Heart left ventricle (tissue), 16 donors: Measurements from ENCODE around the gene ABCB6. TPM values are rescaled to one million over a fixed set of nuclear protein-coding genes. Genes with fewer than 3 reads are reported as not detected.

Experiments used
- ATAC-seq, 4 donors: fragments of 200-7000 bp; cut with Tn5 transposase; one replicate each; pipeline ENCODE4 v1.9.1; 2020 to 2022; ENCODE audit warnings: moderate library complexity in 4 of 4, mild to moderate bottlenecking in 3 of 4, moderate number of reproducible peaks in 1 of 4
- DNase-seq, 5 donors: peaks; one replicate each; pipeline ENCODE4 v3.0.0-alpha.2; 2020
- H3K27ac ChIP-seq, 12 donors: fragments of 200-600 bp; sonication (generic) in 4 of 12; one replicate each; pipeline versions ENCODE4 v1.5.0 to v1.8.0; 2016 to 2022; ENCODE audit warnings: mild to moderate bottlenecking in 2 of 12
- H3K27me3 ChIP-seq, 9 donors: fragments of 200-600 bp; sonication (generic) in 2 of 9; one replicate each; pipeline versions ENCODE4 v1.5.1 to v1.8.0; 2016 to 2022; ENCODE audit warnings: mild to moderate bottlenecking in 3 of 9
- H3K36me3 ChIP-seq, 9 donors: fragments of 200-600 bp; sonication (generic) in 2 of 9; one replicate each; pipeline versions ENCODE4 v1.5.0 to v1.8.0; 2018 to 2022; ENCODE audit warnings: mild to moderate bottlenecking in 2 of 9
- H3K4me1 ChIP-seq, 12 donors: fragments of 200-600 bp; sonication (generic) in 4 of 12; one replicate each; pipeline versions ENCODE4 v1.5.0 to v1.8.0; 2016 to 2022; ENCODE audit warnings: mild to moderate bottlenecking in 3 of 12
- H3K4me3 ChIP-seq, 12 donors: fragments of 200-600 bp; sonication (generic) in 4 of 12; one replicate each; pipeline versions ENCODE4 v1.5.0 to v1.8.0; 2017 to 2022; ENCODE audit warnings: mild to moderate bottlenecking in 9 of 12, moderate library complexity in 4 of 12
- H3K9me3 ChIP-seq, 12 donors: fragments of 200-600 bp; sonication (generic) in 4 of 12; one replicate each; pipeline versions ENCODE4 v1.5.0 to v1.8.0; 2016 to 2022; ENCODE audit warnings: mild to moderate bottlenecking in 1 of 12
- POLR2A ChIP-seq, 2 donors: fragments of 450-650 bp; IDR thresholded peaks; one replicate each; pipeline ENCODE4 v1.6.1; 2017; ENCODE audit warnings: antibody characterized with exemption in 2 of 2, mild to moderate bottlenecking in 2 of 2, moderate library complexity in 2 of 2
- WGBS, 4 donors: extraction: QIAGEN DNeasy Blood & Tissue Kit in 2 of 4; methylation state at CpG; one replicate each; pipeline versions ENCODE4 v1.1.5 to v1.1.7; 2013 to 2018; 5-methylcytosine and 5-hydroxymethylcytosine counted together
- intact Hi-C, 10 donors: fragments of 100-400 bp; cut with DNase I; formaldehyde crosslinking; loops; one replicate each; pipeline versions ENCODE4 v1.11.1 to v1.14.2; 2022
- polyA plus RNA-seq, 2 donors: library from polyadenylated mRNA; stranded (reverse); fragments of 200-250 nt; gene quantifications; one replicate each; pipeline ENCODE4 v1.2.3, GENCODE V29; 2013
- total RNA-seq, 9 donors: library from RNA; depleted of rRNA in 2 of 9; stranded (reverse); fragments of >200 nt in 2 of 9; fragmentation: NEBNext Ultra II Directional in 3 of 9; extraction: Animal tissue kit (Norgen Biotek cat#: 25700) in 3 of 9; gene quantifications; one replicate each; pipeline versions ENCODE4 v1.1.0 to v1.2.4, GENCODE V29; 2016 to 2023
- TF ChIP-seq, protein P1 (sequence below), 12 donors: fragments of 200-600 bp; sonication (generic) in 4 of 12; IDR thresholded peaks; one replicate each; pipeline versions ENCODE4 v1.5.0 to v1.8.0; 2018 to 2022; ENCODE audit warnings: antibody characterized with exemption in 12 of 12, mild to moderate bottlenecking in 5 of 12
- donor health status: ischemic (EF 13 %, LVEDD 7.1; RV severe dilation, severe dysfunction).
- donor health status: healthy with polysubstance abuse.
- donor health status: DM: no; HTN: yes; CAD: no.
- donor health status: DM: no; HTN: no; CAD: no.
- donor health status: ischemic (EF 25% LVEDD 6.9; RV normal size, moderate dysfunction).
- donor health status: ischemic (EF 25% LVEDD 5.7; RV mildly dilated, moderate dysfunction).
- donor health status: healthy.
- donor health status: DM: yes; HTN: yes; CAD: no.
- donor health status: ischemic (EF 35%, LVEDD 5.7; RV mildly dilated, moderate dysfunction).
- donor health status: nonischemic (EF 11% LVEDD 7.7; RV severe dilation, severe dysfunction).
- donor health status: DM: yes; HTN: yes; CAD: no.
- donor health status: PGD.
- donor health status: ischemic (EF 29% LVEDD 5.4; RV normal size, mild dysfunction).
- donor health status: nonischemic (EF 23%, LVEDD 6.1; RV moderate dilation, normal function).

Gene ABCB6
- total and polyA plus RNA-seq, 11 donors = 12.1 to 30.4 (median 20.0) TPM

GRCh38 chr2:219183151-219183772 is 35.5 kb downstream of the ABCB6 start:
- no peak for ATAC-seq
- H3K4me1 ChIP-seq = peaks cover 5 to 28% (median 14%) of the 10 kb centered on the region in 12 donors
- H3K4me3 ChIP-seq = no peak overlapping the region
- TF ChIP-seq, protein P1, sequence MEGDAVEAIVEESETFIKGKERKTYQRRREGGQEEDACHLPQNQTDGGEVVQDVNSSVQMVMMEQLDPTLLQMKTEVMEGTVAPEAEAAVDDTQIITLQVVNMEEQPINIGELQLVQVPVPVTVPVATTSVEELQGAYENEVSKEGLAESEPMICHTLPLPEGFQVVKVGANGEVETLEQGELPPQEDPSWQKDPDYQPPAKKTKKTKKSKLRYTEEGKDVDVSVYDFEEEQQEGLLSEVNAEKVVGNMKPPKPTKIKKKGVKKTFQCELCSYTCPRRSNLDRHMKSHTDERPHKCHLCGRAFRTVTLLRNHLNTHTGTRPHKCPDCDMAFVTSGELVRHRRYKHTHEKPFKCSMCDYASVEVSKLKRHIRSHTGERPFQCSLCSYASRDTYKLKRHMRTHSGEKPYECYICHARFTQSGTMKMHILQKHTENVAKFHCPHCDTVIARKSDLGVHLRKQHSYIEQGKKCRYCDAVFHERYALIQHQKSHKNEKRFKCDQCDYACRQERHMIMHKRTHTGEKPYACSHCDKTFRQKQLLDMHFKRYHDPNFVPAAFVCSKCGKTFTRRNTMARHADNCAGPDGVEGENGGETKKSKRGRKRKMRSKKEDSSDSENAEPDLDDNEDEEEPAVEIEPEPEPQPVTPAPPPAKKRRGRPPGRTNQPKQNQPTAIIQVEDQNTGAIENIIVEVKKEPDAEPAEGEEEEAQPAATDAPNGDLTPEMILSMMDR (IDR thresholded peaks at IDR 0.05) = no peak
- no peak for TF ChIP-seq POLR2A (IDR thresholded peaks at IDR 0.05)
- DNase-seq = no peak
- 88 to 96% (median 92%) methylated on average over 6 of the region's 6 CpGs for WGBS, 4 donors
- H3K9me3 ChIP-seq = no peaks in the 10 kb centered on the region
- no peaks in the 10 kb centered on the region for H3K27me3 ChIP-seq
- H3K36me3 ChIP-seq = peaks cover 0 to 69% (median 56%) of the 10 kb centered on the region in 9 donors
- H3K27ac ChIP-seq = no peak overlapping the region
- intact Hi-C loops = no loop called here

DNA sequence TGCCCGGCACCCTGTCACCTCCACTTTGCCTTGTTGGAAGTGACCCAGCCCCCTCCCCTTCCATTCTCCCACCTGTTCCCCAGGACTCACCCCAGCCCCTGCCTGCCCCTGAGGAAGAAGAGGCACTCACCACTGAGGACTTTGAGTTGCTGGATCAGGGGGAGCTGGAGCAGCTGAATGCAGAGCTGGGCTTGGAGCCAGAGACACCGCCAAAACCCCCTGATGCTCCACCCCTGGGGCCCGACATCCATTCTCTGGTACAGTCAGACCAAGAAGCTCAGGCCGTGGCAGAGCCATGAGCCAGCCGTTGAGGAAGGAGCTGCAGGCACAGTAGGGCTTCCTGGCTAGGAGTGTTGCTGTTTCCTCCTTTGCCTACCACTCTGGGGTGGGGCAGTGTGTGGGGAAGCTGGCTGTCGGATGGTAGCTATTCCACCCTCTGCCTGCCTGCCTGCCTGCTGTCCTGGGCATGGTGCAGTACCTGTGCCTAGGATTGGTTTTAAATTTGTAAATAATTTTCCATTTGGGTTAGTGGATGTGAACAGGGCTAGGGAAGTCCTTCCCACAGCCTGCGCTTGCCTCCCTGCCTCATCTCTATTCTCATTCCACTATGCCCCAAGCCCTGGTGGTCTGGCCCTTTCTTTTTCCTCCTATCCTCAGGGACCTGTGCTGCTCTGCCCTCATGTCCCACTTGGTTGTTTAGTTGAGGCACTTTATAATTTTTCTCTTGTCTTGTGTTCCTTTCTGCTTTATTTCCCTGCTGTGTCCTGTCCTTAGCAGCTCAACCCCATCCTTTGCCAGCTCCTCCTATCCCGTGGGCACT is 36.2 kb downstream of the ABCB6 start:
- no peak overlapping the region for H3K4me3 ChIP-seq
- TF ChIP-seq, protein P1 (IDR thresholded peaks at IDR 0.05) = no peak
- TF ChIP-seq POLR2A (IDR thresholded peaks at IDR 0.05) = no peak
- H3K4me1 ChIP-seq = peaks cover 5 to 30% (median 14%) of the 10 kb centered on the region in 12 donors
- no peaks in the 10 kb centered on the region for H3K9me3 ChIP-seq
- intact Hi-C loops = no loop called here
- DNase-seq (no peak), ATAC-seq (peak in 1 of 4 donors; percentile 10)
- 68 to 82% (median 73%) methylated on average over 6 to 8 of the region's 8 CpGs for WGBS, 4 donors
- no peaks in the 10 kb centered on the region for H3K27me3 ChIP-seq
- peak overlapping the region in 1 of 12 donors; percentile 37 for H3K27ac ChIP-seq
- peaks cover 0 to 69% (median 56%) of the 10 kb centered on the region in 9 donors for H3K36me3 ChIP-seq

DNA sequence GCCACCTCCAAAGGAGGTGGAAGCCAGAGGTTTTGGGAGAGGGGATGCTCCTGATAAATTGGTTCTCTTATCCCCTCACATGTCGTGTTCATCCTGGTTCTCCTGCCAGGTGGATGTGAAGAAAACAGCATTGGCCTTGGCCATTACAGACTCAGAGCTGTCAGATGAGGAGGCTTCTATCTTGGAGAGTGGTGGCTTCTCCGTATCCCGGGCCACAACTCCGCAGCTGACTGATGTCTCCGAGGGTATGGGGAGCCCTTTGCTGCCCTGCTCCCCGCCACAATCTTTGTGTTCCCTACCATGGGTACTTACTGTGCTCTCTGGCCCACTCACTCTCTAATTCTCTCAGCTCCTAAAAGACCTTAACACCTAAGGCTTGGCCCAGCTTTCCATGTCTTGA is 37.2 kb downstream of the ABCB6 start:
- Histone ChIP-seq H3K4me1 (peaks cover 5 to 36% (median 14%) of the 10 kb centered on the region in 12 donors), H3K9me3 (no peaks in the 10 kb centered on the region), H3K36me3 (peaks cover 0 to 69% (median 56%) of the 10 kb centered on the region in 9 donors), H3K27ac (no peak overlapping the region), H3K4me3 (no peak overlapping the region), H3K27me3 (no peaks in the 10 kb centered on the region)
- DNase-seq (no peak), ATAC-seq (no peak)
- intact Hi-C loops = loop anchor here in 1 of 10 donors (2.0 kb wide), 1 partner anchor 23 kb away; no protein-coding TSS in a partner anchor
- WGBS, 4 donors = 92 to 94% (median 94%) methylated on average over 6 of the region's 6 CpGs
- TF ChIP-seq, protein P1 (IDR thresholded peaks at IDR 0.05) = no peak
- no peak for TF ChIP-seq POLR2A (IDR thresholded peaks at IDR 0.05)

GRCh38 chr2:219180961-219181360 is 37.8 kb downstream of the ABCB6 start:
- DNase-seq (no peak), ATAC-seq (no peak)
- no peaks in the 10 kb centered on the region for H3K27me3 ChIP-seq
- no peak overlapping the region for H3K4me3 ChIP-seq
- intact Hi-C loops = loop anchor here in 1 of 10 donors (2.0 kb wide), 1 partner anchor 24 kb away; no protein-coding TSS in a partner anchor
- TF ChIP-seq, protein P1 (IDR thresholded peaks at IDR 0.05) = no peak
- no peak for TF ChIP-seq POLR2A (IDR thresholded peaks at IDR 0.05)
- peaks cover 0 to 65% (median 56%) of the 10 kb centered on the region in 9 donors for H3K36me3 ChIP-seq
- WGBS, 4 donors = 78 to 92% (median 87%) methylated on average over 5 of the region's 5 CpGs
- peaks cover 5 to 39% (median 16%) of the 10 kb centered on the region in 12 donors for H3K4me1 ChIP-seq
- H3K9me3 ChIP-seq = no peaks in the 10 kb centered on the region
- H3K27ac ChIP-seq = no peak overlapping the region
